PC-9 (cell line): ENCODE results near the gene CEACAM18. TPM values are rescaled to one million over a fixed set of nuclear protein-coding genes. Genes with fewer than 3 reads are reported as not detected.

ENCODE experiments used
- BruUV-seq: library from RNA; stranded (reverse); fragments of 400-500 nt; replicated peaks from 2 replicates; lab custom pipeline; 2021; lab: Mats Ljungman, UMichigan
- CTCF ChIA-PET: fragments of 300-600 bp; sonication (Branson Sonifier 250); formaldehyde crosslinking; loops from one replicate; lab custom pipeline; 2022; ENCODE audit warnings: antibody characterized with exemption; lab: Charles Lee
- POLR2A ChIA-PET: fragments of 300-600 bp; sonication (Branson Sonifier 250); formaldehyde crosslinking; loops from one replicate; lab custom pipeline; 2022; ENCODE audit warnings: antibody characterized with exemption; ENCODE audit not compliant: unreplicated experiment; lab: Charles Lee
- DNase-seq, 2 experiments: peaks; one replicate each; pipeline versions ENCODE4 v3.0.0 to v3.0.0-alpha.2; 2015 to 2022; ENCODE audit warnings: mixed read lengths in 1 of 2
- H2AFZ ChIP-seq: fragments of 200-600 bp; sonication (generic); 2 replicates; pipeline ENCODE4 v1.8.1; 2017; ENCODE audit warnings: antibody characterized with exemption
- H3F3A ChIP-seq: fragments of 200-600 bp; sonication (generic); 2 replicates; pipeline ENCODE4 v1.8.1; 2017; ENCODE audit warnings: antibody characterized with exemption, mild to moderate bottlenecking, low read depth; ENCODE audit not compliant: insufficient read depth
- H3K27ac ChIP-seq: fragments of 200-600 bp; sonication (generic); 2 replicates; pipeline ENCODE4 v1.6.1; 2016; ENCODE audit warnings: mixed run types
- H3K27me3 ChIP-seq: fragments of 200-600 bp; sonication (generic); 2 replicates; pipeline ENCODE4 v1.6.1; 2016; ENCODE audit warnings: low read depth, mixed run types; ENCODE audit not compliant: insufficient read depth
- H3K36me3 ChIP-seq: fragments of 200-600 bp; sonication (generic); 2 replicates; pipeline ENCODE4 v1.6.1; 2016; ENCODE audit warnings: low read depth, mixed run types
- H3K4me1 ChIP-seq: fragments of 200-600 bp; sonication (generic); replicated peaks from 2 replicates; pipeline ENCODE4 v1.6.1; 2016; ENCODE audit warnings: mixed run types; ENCODE audit not compliant: insufficient read depth
- H3K4me2 ChIP-seq: fragments of 200-600 bp; sonication (generic); 2 replicates; pipeline ENCODE4 v1.6.1; 2017; ENCODE audit warnings: mixed run types
- H3K4me3 ChIP-seq: fragments of 200-600 bp; sonication (generic); 2 replicates; pipeline ENCODE4 v1.6.1; 2016; ENCODE audit warnings: mixed run types
- H3K79me2 ChIP-seq: fragments of 200-600 bp; sonication (generic); 2 replicates; pipeline ENCODE4 v1.6.1; 2017; ENCODE audit warnings: low read depth, mixed run types
- H3K9me2 ChIP-seq: fragments of 200-600 bp; sonication (generic); 2 replicates; pipeline ENCODE4 v1.8.1; 2017; ENCODE audit warnings: mild to moderate bottlenecking; ENCODE audit not compliant: insufficient read depth
- H3K9me3 ChIP-seq: fragments of 200-600 bp; sonication (generic); 2 replicates; pipeline ENCODE4 v1.8.1; 2016; ENCODE audit warnings: low read depth; ENCODE audit not compliant: insufficient read depth
- H4K20me1 ChIP-seq: fragments of 200-600 bp; sonication (generic); 2 replicates; pipeline ENCODE4 v1.8.1; 2017; ENCODE audit not compliant: insufficient read depth
- CTCF ChIP-seq: fragments of 200-600 bp; sonication (generic); conservative IDR thresholded peaks from 2 replicates; pipeline ENCODE4 v1.6.1; 2017; ENCODE audit warnings: mixed run types, antibody characterized with exemption, mild to moderate bottlenecking, moderate library complexity
- EZH2 ChIP-seq: fragments of 200-600 bp; sonication (generic); IDR thresholded peaks from 2 replicates; pipeline ENCODE4 v1.8.0; 2017; ENCODE audit warnings: antibody characterized with exemption, low read depth
- intact Hi-C: fragments of 100-400 bp; cut with micrococcal nuclease; formaldehyde crosslinking; loops from one replicate; pipeline ENCODE4 v1.10.0; 2022; ENCODE audit not compliant: unreplicated experiment
- total RNA-seq: library from RNA; stranded (reverse); gene quantifications from 2 replicates; pipeline ENCODE4 v1.2.3, GENCODE V29; 2021

The CEACAM18 gene
- total RNA-seq, 1 experiment from 2014 or later = not detected

- Histone ChIP-seq H3K4me1 (no peaks in the 10 kb centered on the region), H4K20me1 (no peaks in the 10 kb centered on the region), H3K9me2 (no peaks in the 10 kb centered on the region; the same call in 1 of the 2 replicates), H2AFZ (no peak overlapping the region), H3K79me2 (no peaks in the 10 kb centered on the region), H3K9me3 (no peaks in the 10 kb centered on the region), H3K27me3 (peaks cover 96% of the 10 kb centered on the region), H3K4me2 (no peak overlapping the region), H3F3A (no peaks in the 10 kb centered on the region), H3K27ac (no peak overlapping the region), H3K4me3 (no peak overlapping the region), H3K36me3 (no peaks in the 10 kb centered on the region)
- no peak for TF ChIP-seq CTCF
- no peak for TF ChIP-seq EZH2
- POLR2A ChIA-PET = no interaction called here
- intact Hi-C loops = no loop called here
- BruUV-seq = no TSS peak
- no peak for DNase-seq
- CTCF ChIA-PET = no interaction called here
These were observed 47.3 kb downstream of the CEACAM18 start for GRCh38 chr19:51525651-51526050.

- H3K36me3 ChIP-seq = no peaks in the 10 kb centered on the region
- H3K27ac ChIP-seq = no peak overlapping the region
- H3K4me1 ChIP-seq = no peaks in the 10 kb centered on the region
- no peaks in the 10 kb centered on the region for H3F3A ChIP-seq
- TF ChIP-seq EZH2 (no peak), CTCF (no peak)
- CTCF ChIA-PET = no interaction called here
- no peak overlapping the region for H3K4me2 ChIP-seq
- no peaks in the 10 kb centered on the region for H3K9me2 ChIP-seq
- no peaks in the 10 kb centered on the region for H3K9me3 ChIP-seq
- intact Hi-C loops = no loop called here
- H4K20me1 ChIP-seq = no peaks in the 10 kb centered on the region
- H3K27me3 ChIP-seq = peaks cover 94% of the 10 kb centered on the region
- no peak overlapping the region for H2AFZ ChIP-seq
- BruUV-seq = no TSS peak
- no peak overlapping the region for H3K4me3 ChIP-seq
- POLR2A ChIA-PET = interaction anchor here (0.6 kb wide), 1 partner anchor 963 kb away, joined by 22 read pairs; no protein-coding TSS in a partner anchor
- no peak for DNase-seq
- H3K79me2 ChIP-seq = no peaks in the 10 kb centered on the region
These were observed 51.0 kb downstream of the CEACAM18 start for GRCh38 chr19:51529301-51529700.

- H3K27me3 ChIP-seq = peaks cover 90% of the 10 kb centered on the region
- no peaks in the 10 kb centered on the region for H3F3A ChIP-seq
- no peak overlapping the region for H3K4me2 ChIP-seq
- no peak for TF ChIP-seq EZH2
- H3K9me3 ChIP-seq = no peaks in the 10 kb centered on the region
- no peak overlapping the region for H3K4me3 ChIP-seq
- CTCF ChIA-PET = no interaction called here
- H3K27ac ChIP-seq = no peak overlapping the region
- no peak overlapping the region for H2AFZ ChIP-seq
- H3K36me3 ChIP-seq = no peaks in the 10 kb centered on the region
- DNase-seq = no peak
- POLR2A ChIA-PET = no interaction called here
- H4K20me1 ChIP-seq = no peaks in the 10 kb centered on the region
- H3K4me1 ChIP-seq = no peaks in the 10 kb centered on the region
- no peaks in the 10 kb centered on the region for H3K9me2 ChIP-seq
- H3K79me2 ChIP-seq = no peaks in the 10 kb centered on the region
- BruUV-seq = no TSS peak
- intact Hi-C loops = no loop called here
These were observed 52.3 kb downstream of the CEACAM18 start for GRCh38 chr19:51530616-51531015.
